GM12892 (cell line): ENCODE measurements around the gene CFAP43.

Source experiments
- POLR2A ChIP-seq: IDR thresholded peaks from 2 replicates; pipeline ENCODE4 v1.6.1; 2011; ENCODE audit warnings: low read depth, low read length, control low read depth
- TAF1 ChIP-seq: IDR thresholded peaks from 2 replicates; pipeline ENCODE4 v1.6.1; 2011; ENCODE audit warnings: low read depth, mild to moderate bottlenecking, control low read depth, low read length, borderline replicate concordance

- TF ChIP-seq TAF1 (no peak), POLR2A (no peak)
Measured at GRCh38 chr10:104281694-104282093, 49.5 kb upstream of the CFAP43 start.
